Measurements from ENCODE around the gene TTC38.
"Not testable (repeated sequence)": the region's sequence is repeated elsewhere in the genome, so short reads cannot be mapped to it uniquely, and the experiment has no call there.

Gene TTC38

GRCh38 chr22:46297151-46297812 lies 29.5 kb downstream of the TTC38 start:
- DNase-seq, result no peak

DNA sequence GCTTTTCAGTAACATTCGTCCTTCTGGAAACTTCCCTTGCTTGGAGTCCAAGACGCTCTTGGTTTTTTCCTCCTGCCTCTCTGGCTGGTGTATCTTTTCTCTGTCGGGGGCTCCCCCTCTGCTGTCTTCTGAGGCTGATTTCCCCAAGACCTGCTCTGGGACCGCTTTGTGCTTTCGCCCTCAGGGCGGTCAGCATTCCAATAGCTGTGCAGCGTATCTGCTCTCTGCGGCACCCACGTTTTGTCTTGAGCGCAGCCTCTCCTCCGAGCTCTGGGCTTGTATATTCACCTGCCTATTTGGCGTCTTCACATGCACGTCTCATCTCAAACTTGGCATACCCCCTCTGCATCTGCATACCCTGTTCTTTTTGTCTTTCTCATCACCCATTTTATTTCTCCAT lies 31.3 kb downstream of the TTC38 start:
- DNase-seq, result no peak

DNA sequence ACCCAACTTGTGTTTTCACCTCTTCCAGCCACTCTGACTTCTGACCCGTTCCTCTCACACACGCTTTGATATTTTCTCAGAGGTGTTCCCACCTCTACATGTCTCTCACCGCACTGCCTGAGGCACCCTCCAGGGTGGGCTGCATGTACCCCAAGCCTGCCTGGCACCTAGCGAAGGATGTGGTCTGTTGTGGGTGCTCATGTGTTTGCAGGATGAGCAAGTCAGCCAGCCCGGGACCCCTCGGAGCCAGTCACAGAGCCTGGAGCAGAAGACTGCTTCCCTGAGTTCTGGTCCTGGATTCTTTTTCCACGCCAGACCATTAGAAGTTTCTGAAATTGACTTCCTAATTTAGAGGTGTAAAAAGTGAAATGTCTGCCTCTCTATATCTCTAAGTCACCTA lies 32.7 kb downstream of the TTC38 start:
- DNase-seq, result no peak

DNA sequence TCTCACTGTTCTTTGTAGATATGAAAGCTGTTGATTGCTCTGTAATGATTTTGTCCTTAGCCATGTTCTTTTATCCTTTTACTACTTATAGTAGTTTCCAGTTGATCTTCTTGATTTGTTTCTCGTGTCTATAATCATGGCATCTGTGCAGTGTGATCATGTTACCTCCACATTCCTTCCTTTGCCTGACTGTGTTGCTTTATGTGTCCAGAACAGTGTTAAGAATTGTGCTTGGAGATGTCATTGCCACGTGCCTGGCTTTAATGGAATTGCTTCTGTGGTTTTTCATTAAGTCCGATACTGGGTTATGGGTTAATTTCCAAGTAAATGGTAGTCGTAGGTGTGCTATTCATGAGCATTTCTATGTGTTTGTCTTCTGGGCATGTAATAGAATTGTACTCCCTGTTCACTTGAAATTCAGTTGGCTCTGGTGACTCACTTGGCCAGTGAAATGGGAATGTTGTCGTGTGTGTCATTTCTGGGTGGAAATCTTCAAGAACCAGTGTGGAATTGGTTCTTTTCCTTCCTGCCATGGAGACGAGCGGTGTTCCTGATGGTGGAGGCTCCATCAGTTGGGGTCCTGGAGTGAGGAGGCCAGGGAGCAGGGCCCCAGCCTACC lies 35.6 kb downstream of the TTC38 start:
- DNase-seq, result no peak

DNA sequence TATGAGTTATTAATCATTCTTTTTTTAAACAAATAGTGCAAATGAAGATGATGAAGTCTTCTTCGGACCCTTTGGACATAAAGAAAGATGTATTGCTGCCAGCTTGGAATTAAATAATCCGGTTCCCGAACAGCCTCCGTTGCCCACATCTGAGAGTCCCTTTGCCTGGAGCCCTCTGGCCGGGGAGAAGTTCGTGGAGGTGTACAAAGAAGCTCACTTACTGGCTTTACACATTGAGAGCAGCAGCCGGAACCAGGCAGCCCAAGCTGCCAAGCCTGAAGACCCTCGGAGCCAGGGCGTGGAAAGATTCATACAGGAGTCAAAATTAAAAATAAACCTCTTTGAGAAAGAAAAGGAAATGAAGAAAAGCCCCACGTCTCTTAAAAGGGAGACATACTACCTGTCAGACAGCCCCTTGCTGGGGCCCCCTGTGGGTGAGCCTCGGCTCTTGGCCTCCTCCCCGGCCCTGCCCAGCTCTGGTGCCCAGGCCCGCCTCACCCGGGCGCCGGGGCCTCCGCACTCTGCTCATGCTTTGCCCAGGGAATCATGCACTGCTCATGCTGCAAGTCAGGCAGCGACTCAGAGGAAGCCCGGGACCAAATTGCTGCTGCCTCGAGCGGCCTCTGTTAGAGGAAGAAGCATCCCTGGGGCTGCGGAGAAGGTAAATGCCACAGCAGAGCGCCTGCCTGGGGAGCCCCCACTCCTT lies 40.6 kb downstream of the TTC38 start:
- no peak for DNase-seq

DNA sequence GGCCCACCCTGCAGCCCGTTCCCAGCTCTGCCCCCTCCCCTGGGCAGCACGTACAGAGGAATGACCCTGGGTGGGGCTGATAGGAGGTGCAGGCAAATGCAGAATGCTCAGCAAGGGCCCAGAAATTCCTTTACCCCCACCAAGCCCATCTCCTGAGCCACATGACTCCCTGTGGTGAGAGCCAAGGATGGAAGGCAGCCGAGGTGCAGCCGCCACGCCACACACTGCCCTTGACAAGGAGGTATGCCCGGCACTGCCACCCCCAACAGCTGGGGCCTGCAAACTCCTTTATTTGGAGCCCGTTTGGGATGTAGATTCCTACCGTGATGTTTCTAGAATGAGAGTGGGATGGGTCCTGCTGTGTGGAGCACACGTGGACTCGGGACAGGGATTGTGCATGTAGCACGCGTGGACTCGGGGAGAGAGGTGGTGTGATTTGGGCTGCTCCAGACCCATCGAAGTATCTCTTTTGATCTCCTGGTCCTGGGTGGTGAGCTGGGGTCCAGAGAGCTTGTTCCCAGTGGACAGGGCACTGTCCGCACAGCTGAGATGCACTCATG lies 41.8 kb downstream of the TTC38 start:
- DNase-seq, result no peak

GRCh38 chr22:46312056-46312455 lies 44.2 kb downstream of the TTC38 start:
- no peak for DNase-seq

GRCh38 chr22:46312848-46313247 lies 45.0 kb downstream of the TTC38 start:
- DNase-seq, result not testable (repeated sequence)

GRCh38 chr22:46315976-46316375 lies 48.2 kb downstream of the TTC38 start:
- DNase-seq, result no peak

- no peak for DNase-seq
Measured at GRCh38 chr22:46317646-46318045, 49.8 kb downstream of the TTC38 start.

DNA sequence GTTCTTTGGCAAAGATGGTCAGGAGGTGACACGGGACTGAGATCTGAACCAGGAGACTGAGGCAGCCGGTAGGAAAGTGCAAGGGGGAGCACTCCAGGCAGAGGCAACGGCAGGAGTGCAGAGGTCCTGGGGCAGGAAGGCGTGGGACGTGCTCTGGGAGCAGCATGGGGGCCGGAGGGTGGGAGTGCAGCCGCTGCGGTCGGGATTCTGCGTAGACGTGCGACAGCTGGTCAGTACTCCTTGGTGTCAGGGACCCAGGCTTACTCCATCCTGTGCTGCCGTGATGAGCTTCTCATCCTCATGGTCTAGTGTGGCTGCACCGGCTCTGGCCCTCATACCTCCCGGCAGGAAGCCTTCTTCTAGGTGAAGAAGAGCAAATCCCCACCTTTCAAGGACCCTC lies 50.8 kb downstream of the TTC38 start:
- DNase-seq, result no peak

DNA sequence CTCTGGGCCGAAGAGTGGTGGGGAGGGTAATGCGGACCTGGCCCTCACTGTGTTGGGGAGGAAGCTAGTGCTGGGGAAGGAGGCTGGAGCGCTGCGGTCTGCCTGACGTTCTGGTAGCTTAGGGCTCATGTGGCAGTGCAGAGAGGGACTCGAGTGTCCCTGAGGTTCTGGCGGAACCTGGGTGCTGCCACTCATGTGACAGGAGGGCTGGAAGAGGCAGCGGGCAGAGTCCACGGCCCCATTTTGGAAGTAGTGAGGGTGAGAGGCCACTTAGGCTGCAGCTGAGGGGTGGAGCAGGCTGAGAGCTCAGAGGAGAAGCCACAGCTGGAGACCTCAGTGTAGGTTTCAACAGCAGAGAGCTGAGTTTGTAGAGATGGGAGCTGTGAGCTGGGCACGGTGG lies 51.5 kb downstream of the TTC38 start:
- no peak for DNase-seq

- no peak for DNase-seq
Measured at GRCh38 chr22:46320166-46320710, 52.4 kb downstream of the TTC38 start.

GRCh38 chr22:46320716-46321386 lies 53.0 kb downstream of the TTC38 start:
- DNase-seq, result no peak

DNA sequence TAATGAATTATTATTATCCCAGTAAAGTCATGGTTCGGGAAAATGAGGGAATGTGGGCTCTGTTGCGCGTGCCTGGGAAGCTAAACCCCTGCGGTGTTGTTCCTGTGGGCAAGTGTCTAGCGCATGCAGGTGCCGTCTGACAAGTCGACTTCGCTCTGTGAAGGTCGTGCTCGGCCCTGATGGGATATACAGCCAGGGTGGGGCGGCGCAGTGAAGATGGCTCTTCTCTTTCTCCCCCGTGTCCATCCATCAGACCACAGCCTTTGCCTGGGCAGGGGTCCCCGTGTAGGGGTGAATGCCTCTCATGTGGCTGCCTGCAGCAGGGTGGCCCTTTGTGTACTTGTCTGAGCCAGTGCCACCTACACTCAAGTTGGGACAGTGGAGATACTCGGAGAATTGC lies 54.9 kb downstream of the TTC38 start:
- DNase-seq, result no peak

GRCh38 chr22:46323162-46323561 lies 55.4 kb downstream of the TTC38 start:
- DNase-seq, result no peak

DNA sequence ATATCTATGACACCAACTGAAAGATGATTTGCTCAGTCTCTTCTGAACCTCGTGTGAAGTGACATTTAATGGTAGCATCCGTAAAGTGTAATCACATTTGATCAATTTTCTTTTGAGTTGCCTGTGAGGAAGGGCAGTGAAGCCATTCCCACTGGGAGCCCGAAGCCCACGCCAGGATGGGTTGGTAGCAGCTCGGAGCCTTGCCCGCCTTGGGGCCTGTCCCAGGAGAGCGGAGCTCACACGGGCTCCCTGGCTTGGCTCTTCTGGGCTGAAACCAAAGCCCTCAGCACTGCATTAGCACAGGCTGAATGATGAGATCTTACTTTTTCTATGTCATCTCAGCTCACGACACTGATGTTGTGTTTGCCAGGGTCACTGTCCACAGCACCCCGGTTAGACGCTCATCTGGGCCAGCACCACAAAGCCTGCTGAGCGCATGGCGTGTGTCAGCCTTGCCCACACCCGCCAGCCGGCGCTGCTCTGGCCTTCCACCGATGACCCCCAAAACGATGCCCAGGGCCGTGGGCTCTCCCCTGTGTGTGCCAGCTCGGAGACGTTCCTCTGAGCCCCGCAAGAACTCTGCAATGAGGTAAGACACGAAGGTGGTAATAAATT lies 58.4 kb downstream of the TTC38 start:
- no peak for DNase-seq

DNA sequence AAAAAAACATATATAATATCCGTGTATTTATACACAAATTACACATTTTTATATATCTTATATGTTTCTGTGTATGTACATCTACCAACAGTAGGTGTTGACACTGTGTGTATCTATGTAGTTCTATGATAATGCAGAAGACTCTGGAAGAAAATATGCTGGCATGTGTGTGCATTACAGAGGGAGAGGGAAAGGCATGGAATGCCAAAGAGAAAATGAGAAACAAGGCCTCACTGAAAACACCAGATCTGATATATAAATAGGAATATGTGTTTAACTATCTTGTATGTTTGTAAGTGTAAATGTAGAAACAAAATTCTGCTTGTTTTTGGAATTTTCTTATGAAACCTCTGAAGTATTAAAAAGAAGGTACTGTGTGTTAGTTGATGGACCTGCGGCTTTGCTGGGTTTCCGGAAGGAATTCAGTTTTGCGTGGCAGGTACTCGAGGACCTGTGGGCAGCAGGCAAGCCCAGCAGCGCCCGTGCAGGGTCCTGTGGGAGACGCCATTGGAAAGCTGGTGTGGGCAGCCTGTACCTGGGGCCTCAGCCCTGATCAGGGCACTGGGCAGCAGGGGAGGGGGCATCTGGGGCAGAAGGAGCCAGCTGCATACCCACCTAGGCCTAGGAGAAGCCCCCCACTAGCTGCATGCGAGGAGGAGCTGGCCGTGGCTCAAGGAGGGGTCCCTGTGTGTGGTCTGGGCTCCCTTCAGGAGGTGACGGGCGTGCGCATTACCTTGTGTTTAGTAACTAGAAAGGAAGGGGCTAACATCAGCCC lies 60.1 kb downstream of the TTC38 start:
- no peak for DNase-seq

- no peak for DNase-seq
Measured at GRCh38 chr22:46328797-46329196, 61.0 kb downstream of the TTC38 start.

DNA sequence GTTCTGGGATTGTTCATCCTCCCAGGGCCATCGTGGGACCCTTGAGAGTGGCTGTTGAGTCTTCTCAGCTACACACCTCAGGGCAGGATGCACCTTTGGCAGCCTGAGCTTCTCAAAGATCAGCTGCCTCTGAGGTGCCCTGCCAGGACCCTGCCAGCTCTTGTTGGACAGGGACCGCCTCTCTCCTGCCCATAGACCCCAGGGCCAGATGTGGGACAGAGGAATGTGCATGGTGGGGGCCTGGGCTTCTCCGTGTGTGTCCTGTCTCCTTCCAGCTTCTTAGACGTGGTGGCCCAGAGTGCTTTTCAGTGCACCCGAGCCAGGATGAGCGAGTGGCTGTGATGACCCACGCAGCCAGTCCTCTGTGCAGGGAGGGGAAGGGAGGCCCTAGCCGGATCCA lies 61.8 kb downstream of the TTC38 start:
- no peak for DNase-seq

DNA sequence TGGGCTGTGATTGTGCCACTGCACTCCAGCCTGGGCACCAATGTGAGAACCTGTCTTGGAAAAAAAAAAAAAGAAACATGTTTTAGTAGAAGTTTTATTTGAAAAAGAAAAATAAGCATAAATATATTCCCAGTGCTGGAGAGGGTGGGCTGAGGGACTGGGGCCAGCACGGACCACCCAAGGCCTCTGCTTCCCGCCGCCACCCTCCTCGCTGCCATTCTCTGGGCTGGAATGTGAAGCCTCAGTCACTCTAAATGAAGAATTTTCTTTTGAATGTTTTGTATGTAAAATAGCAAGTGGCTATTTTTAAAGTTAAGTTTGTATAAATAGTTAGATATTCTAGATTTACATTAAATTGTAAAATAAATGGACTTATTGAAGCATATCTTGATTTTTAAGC lies 62.6 kb downstream of the TTC38 start:
- no peak for DNase-seq

- no peak for DNase-seq
Measured at GRCh38 chr22:46331496-46331895, 63.7 kb downstream of the TTC38 start.

Measured in stimulated activated CD4-positive, alpha-beta T cell treated with anti-CD3 and anti-CD28 coated beads, Interleukin-4, amount 100 ng/mL, for 1 hour (primary cell).